ENCODE measurements around the gene IGF1R.

DNA sequence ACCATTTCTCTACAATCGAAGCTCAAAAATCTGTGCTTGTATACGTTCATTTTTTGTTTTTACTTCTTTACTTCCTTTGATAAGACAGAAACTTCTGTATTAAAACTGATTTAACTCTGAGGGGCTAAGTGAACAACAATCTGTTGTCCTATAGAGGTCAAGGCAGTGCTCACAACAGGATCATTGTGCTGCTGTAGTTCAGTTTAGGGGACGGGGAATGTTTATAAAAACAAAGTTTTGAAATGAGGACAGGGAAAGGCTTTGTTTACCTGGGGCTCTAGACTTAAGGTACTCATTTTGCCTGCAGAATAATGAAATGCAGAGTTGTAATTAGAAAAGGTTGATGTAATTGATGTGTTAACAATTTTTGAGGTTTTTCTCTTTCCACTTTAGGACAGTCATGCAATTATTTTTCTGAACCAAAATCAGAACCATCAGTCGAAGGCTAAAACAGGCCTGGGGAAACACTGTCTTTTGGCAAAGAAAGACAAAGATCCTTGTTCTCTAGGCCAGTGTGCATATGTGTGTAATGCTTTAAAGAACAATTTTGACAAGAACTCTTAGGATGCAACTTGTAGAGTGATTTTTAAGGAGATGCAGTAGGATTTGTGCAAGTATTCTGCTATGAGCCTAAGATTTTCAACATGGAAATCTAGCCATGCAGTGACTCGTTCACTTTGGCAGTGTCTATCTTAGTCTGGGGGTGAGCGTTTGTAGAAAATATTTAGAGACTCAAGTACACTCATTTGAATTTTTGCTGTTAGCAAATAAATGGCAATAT is 194.0 kb downstream of the IGF1R start:
- no peak for TF ChIP-seq CTCF (CRISPR knock-in tag; IDR thresholded peaks at IDR 0.05)
- TF ChIP-seq POLR2A (IDR thresholded peaks at IDR 0.05; ENCODE audit: insufficient read depth in 1 of 2, low read depth in 2 of 2, low read length in 2 of 2), result no peak
- no peak for TF ChIP-seq TERF1 (CRISPR knock-in tag; IDR thresholded peaks at IDR 0.05)
- no peak for TF ChIP-seq ZNF773 (CRISPR knock-in tag; IDR thresholded peaks at IDR 0.05; ENCODE audit: borderline replicate concordance)
- TF ChIP-seq, protein P1, sequence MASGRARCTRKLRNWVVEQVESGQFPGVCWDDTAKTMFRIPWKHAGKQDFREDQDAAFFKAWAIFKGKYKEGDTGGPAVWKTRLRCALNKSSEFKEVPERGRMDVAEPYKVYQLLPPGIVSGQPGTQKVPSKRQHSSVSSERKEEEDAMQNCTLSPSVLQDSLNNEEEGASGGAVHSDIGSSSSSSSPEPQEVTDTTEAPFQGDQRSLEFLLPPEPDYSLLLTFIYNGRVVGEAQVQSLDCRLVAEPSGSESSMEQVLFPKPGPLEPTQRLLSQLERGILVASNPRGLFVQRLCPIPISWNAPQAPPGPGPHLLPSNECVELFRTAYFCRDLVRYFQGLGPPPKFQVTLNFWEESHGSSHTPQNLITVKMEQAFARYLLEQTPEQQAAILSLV (CRISPR knock-in tag; IDR thresholded peaks at IDR 0.05; ENCODE audit: borderline replicate concordance), result no peak
- no peak for TF ChIP-seq ZNF670 (CRISPR knock-in tag; IDR thresholded peaks at IDR 0.05; ENCODE audit: borderline replicate concordance)
- no peak for TF ChIP-seq SMARCE1 (IDR thresholded peaks at IDR 0.05; ENCODE audit: borderline replicate concordance)
